Ectodermal cell (in vitro differentiated cells): Measurements from ENCODE around the gene DHRSX.
"Not testable (repeated sequence)": the region's sequence is repeated elsewhere in the genome, so short reads cannot be mapped to it uniquely, and the experiment has no call there.

Experiments
- H3K27ac ChIP-seq: 2 replicates; pipeline ENCODE4 v1.7.0; 2013; ENCODE audit warnings: mild to moderate bottlenecking, low read depth, low read length; ENCODE audit not compliant: insufficient read depth, poor library complexity, severe bottlenecking
- H3K27me3 ChIP-seq: 2 replicates; pipeline ENCODE4 v1.7.0; 2013; ENCODE audit warnings: mild to moderate bottlenecking, low read length; ENCODE audit not compliant: insufficient read depth, control insufficient read depth, poor library complexity, severe bottlenecking
- H3K36me3 ChIP-seq: one replicate; pipeline ENCODE4 v1.7.0; 2013; ENCODE audit warnings: low read length; ENCODE audit not compliant: control insufficient read depth, insufficient read depth
- H3K4me1 ChIP-seq: one replicate; pipeline ENCODE4 v1.7.0; 2013; ENCODE audit warnings: low read length; ENCODE audit not compliant: control insufficient read depth, insufficient read depth
- H3K4me3 ChIP-seq: 2 replicates; pipeline ENCODE4 v1.7.0; 2013; ENCODE audit warnings: low read depth, low read length, control low read depth; ENCODE audit not compliant: insufficient read depth
- H3K9me3 ChIP-seq: 2 replicates; pipeline ENCODE4 v1.7.0; 2013; ENCODE audit warnings: mild to moderate bottlenecking, low read length, moderate library complexity; ENCODE audit not compliant: control insufficient read depth
- WGBS, 2 experiments: methylation state at CpG; one replicate each; pipeline ENCODE4 v1.1.7; 2013; ENCODE audit warnings: missing lambda C conversion rate in 2 of 2; 5-methylcytosine and 5-hydroxymethylcytosine counted together

DHRSX gene

GRCh38 chrX:2228536-2228935 lies 272.2 kb downstream of the DHRSX start:
- Histone ChIP-seq H3K4me3 (no peak overlapping the region), H3K27ac (no peak overlapping the region), H3K4me1 (peaks cover under 1% of the 10 kb centered on the region), H3K9me3 (no peaks in the 10 kb centered on the region), H3K36me3 (no peaks in the 10 kb centered on the region), H3K27me3 (no peaks in the 10 kb centered on the region)
- 59 to 65% methylated on average over 2 of the region's 2 CpGs for WGBS, 2 experiments

GRCh38 chrX:2226906-2227656 lies 273.7 kb downstream of the DHRSX start:
- H3K27ac ChIP-seq, result no peak overlapping the region
- WGBS, 2 experiments, result 90% methylated on average over 6 of the region's 6 CpGs

GRCh38 chrX:2226182-2226581 lies 274.6 kb downstream of the DHRSX start:
- Histone ChIP-seq H3K4me1 (no peaks in the 10 kb centered on the region), H3K36me3 (peaks cover 3% of the 10 kb centered on the region), H3K4me3 (no peak overlapping the region), H3K9me3 (no peaks in the 10 kb centered on the region), H3K27ac (no peak overlapping the region), H3K27me3 (no peaks in the 10 kb centered on the region)
- WGBS, 2 experiments, result 68 to 83% methylated on average over 9 of the region's 9 CpGs

More at GRCh38 chrX:2226906-2227656, 273.7 kb downstream of the DHRSX start:
- Histone ChIP-seq H3K4me3 (no peak overlapping the region), H3K9me3 (no peaks in the 10 kb centered on the region), H3K27me3 (no peaks in the 10 kb centered on the region), H3K4me1 (no peaks in the 10 kb centered on the region), H3K36me3 (peaks cover 3% of the 10 kb centered on the region)

GRCh38 chrX:2224597-2225235 lies 276.1 kb downstream of the DHRSX start:
- Histone ChIP-seq H3K9me3 (no peaks in the 10 kb centered on the region), H3K27ac (no peak overlapping the region), H3K4me3 (no peak overlapping the region), H3K36me3 (peaks cover 11% of the 10 kb centered on the region), H3K27me3 (no peaks in the 10 kb centered on the region), H3K4me1 (no peaks in the 10 kb centered on the region)
- 91 to 92% methylated on average over 9 of the region's 9 CpGs for WGBS, 2 experiments

- WGBS, 2 experiments, result 76 to 79% methylated on average over 7 of the region's 7 CpGs
- Histone ChIP-seq H3K27me3 (no peaks in the 10 kb centered on the region), H3K27ac (no peak overlapping the region), H3K4me3 (no peak overlapping the region), H3K4me1 (no peaks in the 10 kb centered on the region), H3K9me3 (no peaks in the 10 kb centered on the region), H3K36me3 (peaks cover 11% of the 10 kb centered on the region)
Observed at GRCh38 chrX:2224161-2224560, 276.6 kb downstream of the DHRSX start.

GRCh38 chrX:2220829-2221567 lies 279.8 kb downstream of the DHRSX start:
- H3K27ac ChIP-seq, result no peak overlapping the region
- H3K27me3 ChIP-seq, result no peaks in the 10 kb centered on the region
- peaks cover 15% of the 10 kb centered on the region for H3K36me3 ChIP-seq
- no peak overlapping the region for H3K4me3 ChIP-seq
- H3K9me3 ChIP-seq, result no peaks in the 10 kb centered on the region
- H3K4me1 ChIP-seq, result no peaks in the 10 kb centered on the region
- 86 to 88% methylated on average over 11 to 12 of the region's 12 CpGs for WGBS, 2 experiments

GRCh38 chrX:2220296-2220695 lies 280.5 kb downstream of the DHRSX start:
- Histone ChIP-seq H3K4me3 (no peak overlapping the region), H3K4me1 (no peaks in the 10 kb centered on the region), H3K36me3 (peaks cover 15% of the 10 kb centered on the region), H3K9me3 (no peaks in the 10 kb centered on the region), H3K27me3 (no peaks in the 10 kb centered on the region), H3K27ac (no peak overlapping the region)
- 91 to 97% methylated on average over 3 of the region's 3 CpGs for WGBS, 2 experiments

- H3K9me3 ChIP-seq, H3K27me3 ChIP-seq, H3K4me3 ChIP-seq, H3K27ac ChIP-seq, H3K4me1 ChIP-seq, H3K36me3 ChIP-seq: not testable (repeated sequence)
- WGBS, 2 experiments, result 93 to 95% methylated on average over 7 of the region's 7 CpGs
Observed at GRCh38 chrX:2214138-2214823, 286.5 kb downstream of the DHRSX start.

GRCh38 chrX:2211667-2212066 lies 289.1 kb downstream of the DHRSX start:
- H3K4me3 ChIP-seq, H3K27ac ChIP-seq, H3K4me1 ChIP-seq, H3K9me3 ChIP-seq, H3K27me3 ChIP-seq, H3K36me3 ChIP-seq: not testable (repeated sequence)
- 96 to 97% methylated on average over 18 of the region's 18 CpGs for WGBS, 2 experiments

GRCh38 chrX:2193273-2193592 lies 307.5 kb downstream of the DHRSX start:
- peaks cover 4% of the 10 kb centered on the region for H3K4me1 ChIP-seq
- no peak overlapping the region for H3K27ac ChIP-seq
- no peaks in the 10 kb centered on the region for H3K9me3 ChIP-seq
- H3K4me3 ChIP-seq, result no peak overlapping the region
- H3K36me3 ChIP-seq, result no peaks in the 10 kb centered on the region
- H3K27me3 ChIP-seq, result no peaks in the 10 kb centered on the region
- WGBS, 2 experiments, result 96 to 97% methylated on average over 3 of the region's 3 CpGs
